Activated naive CD8-positive, alpha-beta T cell treated with anti-CD3 and anti-CD28 coated beads for 36 hours (primary cell): ENCODE results near the gene NKX2-4. TPM values are rescaled to one million over a fixed set of nuclear protein-coding genes. Genes with fewer than 3 reads are reported as not detected.

Experiments used
- DNase-seq: peaks from one replicate; pipeline ENCODE4 v3.0.0; 2021
- H3K27ac Mint-ChIP-seq: one replicate; pipeline ENCODE4 v1.8.0; 2022; ENCODE audit warnings: mild to moderate bottlenecking, moderate library complexity, mixed read lengths
- H3K27me3 Mint-ChIP-seq: one replicate; pipeline ENCODE4 v1.8.0; 2022; ENCODE audit warnings: mild to moderate bottlenecking, mixed read lengths
- H3K36me3 Mint-ChIP-seq: one replicate; pipeline ENCODE4 v1.8.0; 2021; ENCODE audit warnings: mild to moderate bottlenecking, mixed read lengths
- H3K4me1 Mint-ChIP-seq: one replicate; pipeline ENCODE4 v1.8.0; 2021; ENCODE audit warnings: mixed read lengths
- H3K4me3 Mint-ChIP-seq: one replicate; pipeline ENCODE4 v1.8.0; 2022; ENCODE audit warnings: mild to moderate bottlenecking, moderate library complexity, mixed read lengths
- H3K9me3 Mint-ChIP-seq: one replicate; pipeline ENCODE4 v1.8.0; 2022; ENCODE audit warnings: mixed read lengths
- total RNA-seq, 2 experiments: library from RNA; stranded (reverse); gene quantifications; one replicate each; pipeline ENCODE4 v1.2.3, GENCODE V29; 2021

NKX2-4 gene
- total RNA-seq, 2 experiments from 2014 or later = not detected

GRCh38 chr20:21398109-21399004, 1.0 kb upstream of the NKX2-4 start:
- Mint-ChIP-seq H3K9me3 (peaks cover 4% of the 10 kb centered on the region), H3K36me3 (peaks cover 2% of the 10 kb centered on the region), H3K27me3 (peaks cover 74% of the 10 kb centered on the region), H3K4me3 (no peak overlapping the region), H3K27ac (no peak overlapping the region), H3K4me1 (peaks cover 9% of the 10 kb centered on the region)
- DNase-seq = no peak

DNA sequence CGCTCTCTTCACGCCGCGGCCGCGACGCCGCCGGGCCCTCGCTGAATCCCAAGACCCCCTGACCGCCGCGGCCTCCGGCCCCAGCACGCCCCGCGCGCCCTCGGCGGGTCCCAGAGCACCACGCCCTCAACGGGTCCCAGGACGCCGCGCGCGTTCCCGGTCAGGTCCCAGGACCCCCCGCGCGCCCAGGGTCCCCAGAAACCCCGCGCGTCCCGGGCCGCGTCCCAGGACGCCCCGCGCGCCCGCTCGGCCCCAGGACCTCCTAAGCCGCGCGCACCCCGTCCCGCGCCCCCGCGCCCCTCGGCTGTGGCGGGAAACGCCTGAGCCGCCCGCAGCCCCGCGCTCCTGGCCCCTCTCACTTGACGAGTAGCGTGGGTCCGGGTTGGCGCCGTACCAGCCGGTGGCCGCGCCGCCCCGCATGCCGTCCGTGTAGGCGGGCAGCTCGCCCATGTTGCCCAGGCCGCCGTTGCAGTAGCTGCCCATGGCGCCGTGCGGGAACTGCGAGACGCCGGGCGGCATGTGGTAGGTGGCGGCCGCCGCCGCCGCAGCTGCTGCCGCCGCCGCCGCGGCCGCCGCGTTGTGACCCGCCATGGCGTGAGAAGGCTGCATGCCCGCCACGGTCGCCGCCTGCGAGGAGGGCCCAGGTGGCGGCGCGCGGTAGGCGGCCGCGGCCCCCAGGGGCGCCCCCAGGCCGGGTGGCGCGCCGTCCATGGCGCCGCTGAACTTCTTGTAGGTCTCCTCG, 556 bp downstream of the NKX2-4 start:
- H3K27me3 Mint-ChIP-seq = peaks cover 79% of the 10 kb centered on the region
- H3K9me3 Mint-ChIP-seq = peaks cover 4% of the 10 kb centered on the region
- DNase-seq = peak; percentile 19
- no peak overlapping the region for H3K4me3 Mint-ChIP-seq
- no peak overlapping the region for H3K27ac Mint-ChIP-seq
- H3K36me3 Mint-ChIP-seq = peaks cover 5% of the 10 kb centered on the region
- H3K4me1 Mint-ChIP-seq = peaks cover 20% of the 10 kb centered on the region

DNA sequence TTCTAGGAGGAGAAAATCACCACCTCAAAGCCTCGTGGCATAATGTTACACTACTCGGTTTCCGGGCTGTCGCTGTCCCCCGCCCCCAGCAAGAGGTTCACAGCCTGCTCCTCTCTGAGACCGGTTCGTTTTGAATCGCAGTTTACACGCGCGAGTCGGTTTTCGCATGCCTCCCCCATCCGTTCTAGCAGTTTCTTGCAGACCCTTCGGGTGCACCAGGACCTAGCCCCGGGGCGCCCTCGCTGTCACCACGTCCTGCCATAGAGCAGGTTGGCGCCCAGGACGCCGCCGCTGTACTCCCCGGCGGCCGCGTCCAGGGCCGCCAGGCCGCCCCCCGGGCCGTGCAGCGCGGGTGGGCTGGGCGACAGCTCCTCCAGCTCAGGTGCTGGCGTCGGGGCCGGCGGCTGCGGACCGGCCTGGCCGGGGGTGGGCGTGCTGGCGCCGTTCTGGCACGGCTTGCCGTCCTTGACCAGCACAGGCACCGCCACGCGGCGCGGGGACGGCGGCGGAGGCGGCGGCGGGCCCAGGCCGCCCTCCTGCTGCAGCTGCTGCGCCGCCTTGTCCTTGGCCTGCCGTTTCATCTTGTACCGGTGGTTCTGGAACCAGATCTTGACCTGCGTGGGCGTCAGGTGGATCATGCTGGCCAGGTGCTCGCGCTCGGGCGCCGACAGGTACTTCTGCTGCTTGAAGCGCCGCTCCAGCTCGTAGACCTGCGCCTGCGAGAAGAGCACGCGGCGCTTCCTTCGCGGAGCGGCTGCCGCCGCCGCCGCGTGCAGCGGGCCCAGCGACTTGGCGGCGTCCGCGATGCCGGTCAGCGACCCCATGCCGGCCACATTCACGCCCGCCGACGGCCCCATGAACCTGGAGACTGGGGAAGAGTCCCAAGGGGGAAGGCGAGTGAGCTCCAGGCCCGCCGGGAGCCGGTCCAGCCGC, 1.4 kb downstream of the NKX2-4 start:
- peak; percentile 45 for DNase-seq
- Mint-ChIP-seq H3K36me3 (peaks cover 9% of the 10 kb centered on the region), H3K4me3 (peak overlapping the region; percentile 49), H3K4me1 (peaks cover 22% of the 10 kb centered on the region), H3K27me3 (peaks cover 80% of the 10 kb centered on the region), H3K27ac (peak overlapping the region; percentile 25), H3K9me3 (peaks cover 4% of the 10 kb centered on the region)

DNA sequence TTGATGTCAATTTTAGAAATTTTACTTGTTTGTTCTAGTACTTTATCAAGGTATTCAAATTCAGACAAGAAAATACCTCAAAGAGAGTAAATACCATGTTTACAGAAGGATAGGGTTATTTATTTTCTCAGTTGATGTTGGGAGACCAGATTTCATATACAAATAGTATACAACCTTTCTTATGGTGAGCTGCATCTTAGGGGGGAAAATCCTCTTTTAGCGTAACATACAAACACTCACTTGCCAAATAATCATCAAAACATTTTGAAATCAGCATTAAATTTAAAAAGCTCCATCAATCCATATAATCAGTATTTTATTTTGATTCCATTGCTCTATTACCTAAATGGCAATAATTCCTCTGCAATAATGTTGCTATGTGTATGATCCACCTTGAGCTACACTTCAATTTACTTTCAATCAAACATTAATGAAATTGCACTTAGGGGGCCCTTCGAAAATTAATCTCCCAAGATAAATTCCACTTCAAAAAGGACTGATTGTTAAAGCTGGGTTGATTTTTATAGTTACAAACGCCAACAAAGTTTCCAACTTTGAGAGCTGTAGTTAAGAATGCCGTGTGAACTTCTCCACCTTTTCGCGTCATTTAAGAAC, 2.2 kb downstream of the NKX2-4 start:
- H3K4me3 Mint-ChIP-seq = peak overlapping the region; percentile 49
- H3K36me3 Mint-ChIP-seq = peaks cover 16% of the 10 kb centered on the region
- H3K9me3 Mint-ChIP-seq = peaks cover 4% of the 10 kb centered on the region
- peaks cover 22% of the 10 kb centered on the region for H3K4me1 Mint-ChIP-seq
- DNase-seq = no peak
- H3K27me3 Mint-ChIP-seq = peaks cover 75% of the 10 kb centered on the region
- peak overlapping the region; percentile 25 for H3K27ac Mint-ChIP-seq

DNA sequence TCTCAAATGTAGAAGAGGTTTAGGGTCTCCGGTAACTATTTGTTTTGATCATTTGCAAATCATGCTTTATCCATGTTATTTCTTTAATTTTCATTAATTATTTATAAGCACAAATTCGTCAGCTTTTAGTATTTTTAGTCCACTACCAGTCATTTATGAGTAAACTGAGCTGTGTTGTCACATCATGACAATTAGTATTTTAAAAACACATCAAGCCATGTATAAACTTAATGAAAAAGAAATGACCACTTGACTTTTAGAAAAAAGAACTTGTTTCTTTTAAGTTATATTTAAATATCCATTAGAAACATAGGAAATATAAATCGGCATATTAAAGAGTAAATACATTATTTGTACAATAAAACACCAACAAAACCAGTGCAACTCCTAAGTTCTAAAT, 2.8 kb downstream of the NKX2-4 start:
- Mint-ChIP-seq H3K27ac (no peak overlapping the region), H3K36me3 (peaks cover 19% of the 10 kb centered on the region)
- DNase-seq = no peak

GRCh38 chr20:21393816-21394519, 3.4 kb downstream of the NKX2-4 start:
- Mint-ChIP-seq H3K9me3 (peaks cover 4% of the 10 kb centered on the region), H3K4me1 (peaks cover 22% of the 10 kb centered on the region), H3K27ac (no peak overlapping the region), H3K27me3 (peaks cover 64% of the 10 kb centered on the region), H3K4me3 (no peak overlapping the region), H3K36me3 (peaks cover 19% of the 10 kb centered on the region)
- no peak for DNase-seq

More for the DNA sequence above, 2.8 kb downstream of the NKX2-4 start:
- H3K4me3 Mint-ChIP-seq = no peak overlapping the region
- peaks cover 4% of the 10 kb centered on the region for H3K9me3 Mint-ChIP-seq
- H3K4me1 Mint-ChIP-seq = peaks cover 22% of the 10 kb centered on the region
- peaks cover 70% of the 10 kb centered on the region for H3K27me3 Mint-ChIP-seq

- peaks cover 56% of the 10 kb centered on the region for H3K27me3 Mint-ChIP-seq
- peak overlapping the region; percentile 18 for H3K4me3 Mint-ChIP-seq
- no peak for DNase-seq
- peaks cover 19% of the 10 kb centered on the region for H3K36me3 Mint-ChIP-seq
- H3K4me1 Mint-ChIP-seq = peaks cover 22% of the 10 kb centered on the region
- H3K27ac Mint-ChIP-seq = no peak overlapping the region
- no peaks in the 10 kb centered on the region for H3K9me3 Mint-ChIP-seq
These were observed 4.2 kb downstream of the NKX2-4 start for GRCh38 chr20:21393166-21393565.

GRCh38 chr20:21391972-21392352, 5.4 kb downstream of the NKX2-4 start:
- no peak overlapping the region for H3K27ac Mint-ChIP-seq
- H3K9me3 Mint-ChIP-seq = no peaks in the 10 kb centered on the region
- peaks cover 20% of the 10 kb centered on the region for H3K4me1 Mint-ChIP-seq
- H3K27me3 Mint-ChIP-seq = peaks cover 48% of the 10 kb centered on the region
- DNase-seq = no peak
- H3K36me3 Mint-ChIP-seq = peaks cover 24% of the 10 kb centered on the region
- no peak overlapping the region for H3K4me3 Mint-ChIP-seq

GRCh38 chr20:21391185-21391971, 5.9 kb downstream of the NKX2-4 start:
- Mint-ChIP-seq H3K27ac (no peak overlapping the region), H3K27me3 (peaks cover 48% of the 10 kb centered on the region), H3K9me3 (no peaks in the 10 kb centered on the region), H3K36me3 (peaks cover 26% of the 10 kb centered on the region), H3K4me3 (no peak overlapping the region), H3K4me1 (peaks cover 20% of the 10 kb centered on the region)
- peak; percentile 9 for DNase-seq

- H3K27me3 Mint-ChIP-seq = peaks cover 46% of the 10 kb centered on the region
- H3K4me3 Mint-ChIP-seq = no peak overlapping the region
- H3K36me3 Mint-ChIP-seq = peaks cover 26% of the 10 kb centered on the region
- no peak overlapping the region for H3K27ac Mint-ChIP-seq
- DNase-seq = no peak
- peaks cover 20% of the 10 kb centered on the region for H3K4me1 Mint-ChIP-seq
- no peaks in the 10 kb centered on the region for H3K9me3 Mint-ChIP-seq
These were observed 6.6 kb downstream of the NKX2-4 start for GRCh38 chr20:21390768-21391167.

- H3K36me3 Mint-ChIP-seq = peaks cover 28% of the 10 kb centered on the region
- H3K9me3 Mint-ChIP-seq = no peaks in the 10 kb centered on the region
- H3K27ac Mint-ChIP-seq = no peak overlapping the region
- peaks cover 35% of the 10 kb centered on the region for H3K27me3 Mint-ChIP-seq
- H3K4me3 Mint-ChIP-seq = no peak overlapping the region
- peaks cover 14% of the 10 kb centered on the region for H3K4me1 Mint-ChIP-seq
- no peak for DNase-seq
These were observed 8.0 kb downstream of the NKX2-4 start for GRCh38 chr20:21389368-21389767.

DNA sequence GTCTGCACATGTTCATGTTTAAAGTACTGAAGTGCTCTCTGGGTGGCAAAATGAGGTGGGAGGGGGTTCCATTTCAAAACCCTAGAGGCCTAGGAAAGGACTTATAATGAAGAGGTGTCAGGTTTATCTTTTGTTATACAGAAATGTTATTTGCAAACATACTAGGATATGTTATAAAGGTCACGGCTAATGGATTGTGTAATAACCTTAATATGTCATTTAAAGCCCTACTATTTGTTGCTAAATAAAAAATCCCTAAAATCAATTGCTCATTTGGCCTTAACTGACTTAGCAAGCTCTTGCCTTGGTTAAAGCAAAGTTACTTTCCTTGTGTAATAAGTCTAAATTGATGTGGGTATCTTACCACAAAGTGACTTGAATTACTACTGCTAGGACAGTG, 8.8 kb downstream of the NKX2-4 start:
- Mint-ChIP-seq H3K4me1 (peaks cover 14% of the 10 kb centered on the region), H3K27ac (no peak overlapping the region), H3K27me3 (peaks cover 27% of the 10 kb centered on the region), H3K9me3 (no peaks in the 10 kb centered on the region), H3K36me3 (peaks cover 31% of the 10 kb centered on the region), H3K4me3 (no peak overlapping the region)
- DNase-seq = no peak

GRCh38 chr20:21387528-21387927, 9.8 kb downstream of the NKX2-4 start:
- Mint-ChIP-seq H3K36me3 (peaks cover 32% of the 10 kb centered on the region), H3K27me3 (peaks cover 16% of the 10 kb centered on the region)

More at GRCh38 chr20:21387528-21387927, 9.8 kb downstream of the NKX2-4 start:
- no peak for DNase-seq
- Mint-ChIP-seq H3K4me1 (peaks cover 6% of the 10 kb centered on the region), H3K9me3 (no peaks in the 10 kb centered on the region), H3K4me3 (no peak overlapping the region), H3K27ac (no peak overlapping the region)
